Adipose tissue (tissue), 3 donors: ENCODE data around the gene PSEN1. TPM values are rescaled to one million over a fixed set of nuclear protein-coding genes. Genes with fewer than 3 reads are reported as not detected.

Source experiments
- H3K27ac ChIP-seq: one replicate; pipeline ENCODE4 v1.5.1; 2013; ENCODE audit warnings: low read depth, low read length
- WGBS, 3 donors: extraction: QIAGEN DNeasy Blood & Tissue Kit; methylation state at CpG; one replicate each; pipeline ENCODE4 v1.1.7; 2013; 5-methylcytosine and 5-hydroxymethylcytosine counted together
- polyA plus RNA-seq, 3 donors: library from polyadenylated mRNA; stranded (reverse); fragments of 200-250 nt; gene quantifications; one replicate each; pipeline ENCODE4 v1.2.3, GENCODE V29; 2013
- donor health status: healthy with polysubstance abuse.
- donor health status: Bipolar disorder and iron deficiency.
- donor health status: healthy.

Gene PSEN1
- polyA plus RNA-seq, 3 donors = 10.2 to 21.1 (median 14.2) TPM

DNA sequence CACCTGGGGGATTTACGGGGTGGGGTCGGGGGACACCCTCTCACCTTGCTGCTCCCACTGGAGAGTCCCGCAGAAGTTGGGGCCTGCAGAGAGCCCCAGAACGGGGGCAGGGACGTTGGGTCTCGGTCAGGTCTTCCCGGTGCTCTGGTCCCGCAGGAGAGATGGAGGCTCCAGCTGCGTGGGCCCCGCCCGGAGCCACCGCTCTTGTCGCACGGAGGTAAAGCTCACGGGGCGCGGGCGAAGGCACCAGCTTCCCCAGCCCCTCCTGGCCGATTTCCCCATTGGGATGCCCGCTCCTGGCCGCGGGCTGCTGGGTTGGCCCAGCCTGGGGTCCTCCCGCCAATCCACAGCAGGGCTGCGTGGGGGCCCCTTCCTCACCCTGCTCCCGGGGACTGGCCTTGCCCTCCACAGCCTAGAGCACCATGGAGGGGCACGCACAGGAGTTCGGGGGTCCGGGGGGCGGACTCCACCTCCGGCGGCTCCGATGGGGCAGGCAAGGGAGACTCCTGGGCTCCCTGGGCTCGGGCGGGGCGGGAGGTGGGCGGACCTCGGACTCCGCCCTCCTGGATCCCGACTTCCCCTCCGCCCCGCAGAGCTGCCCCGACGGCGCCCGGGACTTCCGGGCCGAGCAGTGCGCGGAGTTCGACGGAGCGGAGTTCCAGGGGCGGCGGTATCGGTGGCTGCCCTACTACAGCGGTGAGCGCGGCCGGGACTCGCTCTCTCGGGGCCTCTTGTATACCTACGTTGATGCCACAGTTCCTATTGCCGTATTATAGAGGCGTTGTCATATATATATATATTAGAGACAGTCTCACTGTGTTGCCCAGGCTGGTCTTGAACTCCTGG, 109.4 kb downstream of the PSEN1 start:
- no peak overlapping the region for H3K27ac ChIP-seq

DNA sequence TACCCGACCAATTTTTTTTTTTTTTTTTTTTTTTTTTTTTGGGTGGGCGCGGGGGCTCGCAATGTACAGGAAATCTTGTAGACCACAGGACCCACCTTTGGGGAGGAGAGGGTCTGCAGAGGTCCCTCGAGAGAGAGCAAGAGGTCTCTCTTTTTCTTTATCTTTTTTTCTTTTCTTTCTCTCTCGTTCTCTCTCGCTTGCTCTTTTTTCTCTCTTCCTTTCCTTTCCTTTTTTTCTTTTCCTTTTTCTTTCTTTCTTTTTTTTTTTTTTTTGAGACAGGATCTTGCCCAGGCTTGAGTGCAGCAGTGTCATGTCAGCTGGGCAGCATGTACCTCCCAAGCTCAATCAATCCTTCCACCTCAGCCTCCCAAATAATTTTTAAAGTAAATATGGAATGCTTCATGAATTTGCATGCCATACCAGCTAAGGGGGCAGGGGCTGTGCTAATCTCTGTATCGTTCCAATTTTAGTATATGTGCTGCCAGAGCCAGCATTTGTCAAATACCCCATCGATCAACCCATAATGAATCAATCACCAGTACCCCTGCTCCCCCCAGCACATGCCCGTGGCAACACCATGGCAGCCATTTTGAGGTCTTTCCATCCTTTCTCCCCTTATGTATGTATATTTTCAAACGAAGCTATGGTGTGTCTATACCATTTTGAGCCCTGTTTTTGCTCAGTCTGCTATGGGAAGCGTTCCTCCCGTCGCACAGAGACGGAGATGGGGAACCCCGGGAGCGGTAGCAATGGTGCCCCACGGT, 110.3 kb downstream of the PSEN1 start:
- no peak overlapping the region for H3K27ac ChIP-seq
- WGBS, 3 donors = 69 to 78% (median 76%) methylated on average over 14 to 18 of the region's 18 CpGs

More for the DNA sequence above, 109.4 kb downstream of the PSEN1 start:
- WGBS, 3 donors = 22 to 36% (median 23%) methylated on average over 41 to 64 of the region's 64 CpGs

DNA sequence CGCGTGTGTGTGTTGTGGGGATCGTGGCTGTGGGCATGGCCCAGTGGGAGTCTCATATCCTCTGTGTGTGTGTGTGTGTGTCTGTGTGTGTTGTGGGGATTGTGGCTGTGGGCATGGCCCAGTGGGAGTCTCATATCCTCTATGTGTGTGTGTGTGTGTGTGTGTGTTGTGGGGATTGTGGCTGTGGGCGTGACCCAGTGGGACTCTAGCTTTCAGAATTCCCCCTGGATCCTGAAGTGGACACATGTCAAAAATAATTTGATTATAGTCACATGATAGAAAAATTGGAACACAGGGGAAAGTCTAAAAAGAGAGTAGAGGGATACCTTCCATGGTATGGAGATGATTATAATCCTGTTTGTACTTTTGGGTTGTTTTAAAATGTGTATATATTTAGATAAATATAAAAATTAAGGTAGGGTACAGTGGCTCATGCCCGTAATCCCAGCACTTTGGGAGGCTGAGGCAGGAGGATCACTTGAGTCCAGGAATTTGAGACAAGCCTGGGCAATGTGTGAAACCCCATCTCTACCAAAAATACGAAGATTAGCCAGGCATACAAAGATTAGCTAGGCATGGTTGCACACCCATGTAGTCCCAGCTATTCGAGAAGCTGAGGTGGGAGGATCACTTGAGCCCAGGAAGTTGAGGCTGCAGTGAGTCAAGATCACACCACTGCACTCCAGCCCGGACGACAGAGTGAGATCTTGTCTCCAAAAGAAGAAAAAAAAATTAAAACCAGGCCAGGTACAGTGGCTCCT, 112.0 kb downstream of the PSEN1 start:
- 74 to 76% (median 75%) methylated on average over 9 of the region's 9 CpGs for WGBS, 3 donors
- H3K27ac ChIP-seq = no peak overlapping the region

DNA sequence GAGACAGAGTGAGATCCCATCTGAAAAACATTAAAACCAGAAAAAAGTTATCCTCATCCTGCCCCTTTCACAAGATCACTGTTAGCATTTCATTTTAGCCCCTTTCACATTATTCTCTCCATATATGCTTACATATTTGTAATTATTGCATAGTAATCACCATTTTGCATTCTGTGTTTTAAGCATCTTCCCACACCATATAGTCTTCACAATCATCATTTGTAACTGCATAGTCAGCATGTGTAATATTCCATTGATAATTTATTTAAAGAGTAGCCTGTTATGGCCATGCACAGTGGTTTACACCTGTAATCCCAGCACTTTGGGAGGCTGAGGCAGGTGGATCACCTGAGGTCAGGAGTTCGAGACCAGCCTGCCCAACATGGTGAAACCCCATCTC, 112.8 kb downstream of the PSEN1 start:
- H3K27ac ChIP-seq = no peak overlapping the region
- WGBS, 3 donors = 93 to 95% (median 94%) methylated on average over 1 of the region's 1 CpG

DNA sequence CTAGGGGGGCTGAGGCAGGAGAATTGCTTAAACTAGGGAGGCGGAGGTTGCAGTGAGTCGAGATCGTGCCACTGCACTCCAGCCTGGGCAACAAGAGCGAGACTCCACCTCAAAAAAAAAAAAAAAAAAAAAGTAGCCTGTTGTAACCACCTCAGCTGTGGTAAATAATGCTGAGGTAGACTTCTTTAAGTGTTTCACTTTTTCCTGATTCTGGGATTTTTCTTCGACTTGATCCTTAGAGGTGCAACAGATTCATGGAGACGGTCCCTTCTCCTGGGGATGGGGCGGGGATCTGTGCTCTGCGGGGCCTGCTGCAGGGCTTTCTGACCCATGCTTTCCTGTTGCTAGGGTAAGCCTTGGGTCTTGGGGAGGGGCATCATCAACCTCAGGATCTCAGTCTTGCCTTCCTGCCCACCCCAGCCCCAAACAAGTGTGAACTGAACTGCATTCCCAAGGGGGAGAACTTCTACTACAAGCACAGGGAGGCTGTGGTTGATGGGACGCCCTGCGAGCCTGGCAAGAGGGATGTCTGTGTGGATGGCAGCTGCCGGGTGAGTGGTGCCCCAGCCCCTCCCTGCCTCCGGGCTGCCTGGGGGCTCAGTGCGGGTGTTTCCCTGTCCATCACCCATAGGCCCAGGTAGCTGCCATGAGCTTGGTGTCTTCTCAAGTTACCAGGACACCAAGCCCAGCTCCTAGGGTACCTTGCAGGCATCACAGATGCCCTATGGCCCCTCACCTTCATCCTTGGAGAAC, 113.4 kb downstream of the PSEN1 start:
- no peak overlapping the region for H3K27ac ChIP-seq
- 77 to 91% (median 89%) methylated on average over 13 of the region's 13 CpGs for WGBS, 3 donors

DNA sequence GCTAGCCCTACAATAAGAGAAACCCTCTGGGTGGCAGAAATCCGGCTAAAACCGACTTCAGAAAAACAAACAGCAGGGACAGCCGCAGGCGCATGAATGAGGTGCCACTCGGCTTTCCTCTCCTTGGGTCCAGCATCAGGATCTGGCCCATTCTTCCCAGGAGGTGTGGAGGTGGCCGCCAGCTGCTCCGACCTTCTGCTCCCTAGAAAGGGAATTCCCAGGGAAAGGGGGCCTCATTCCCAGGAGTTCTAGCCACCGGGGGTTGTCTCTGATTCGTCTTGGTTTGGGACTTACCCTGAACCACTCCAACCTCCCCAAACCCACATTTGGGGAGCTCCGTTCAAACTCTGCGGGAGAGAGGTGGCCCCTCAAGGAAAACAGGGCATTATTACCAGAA, 114.0 kb downstream of the PSEN1 start:
- no peak overlapping the region for H3K27ac ChIP-seq
- 88 to 93% (median 90%) methylated on average over 11 of the region's 11 CpGs for WGBS, 3 donors

DNA sequence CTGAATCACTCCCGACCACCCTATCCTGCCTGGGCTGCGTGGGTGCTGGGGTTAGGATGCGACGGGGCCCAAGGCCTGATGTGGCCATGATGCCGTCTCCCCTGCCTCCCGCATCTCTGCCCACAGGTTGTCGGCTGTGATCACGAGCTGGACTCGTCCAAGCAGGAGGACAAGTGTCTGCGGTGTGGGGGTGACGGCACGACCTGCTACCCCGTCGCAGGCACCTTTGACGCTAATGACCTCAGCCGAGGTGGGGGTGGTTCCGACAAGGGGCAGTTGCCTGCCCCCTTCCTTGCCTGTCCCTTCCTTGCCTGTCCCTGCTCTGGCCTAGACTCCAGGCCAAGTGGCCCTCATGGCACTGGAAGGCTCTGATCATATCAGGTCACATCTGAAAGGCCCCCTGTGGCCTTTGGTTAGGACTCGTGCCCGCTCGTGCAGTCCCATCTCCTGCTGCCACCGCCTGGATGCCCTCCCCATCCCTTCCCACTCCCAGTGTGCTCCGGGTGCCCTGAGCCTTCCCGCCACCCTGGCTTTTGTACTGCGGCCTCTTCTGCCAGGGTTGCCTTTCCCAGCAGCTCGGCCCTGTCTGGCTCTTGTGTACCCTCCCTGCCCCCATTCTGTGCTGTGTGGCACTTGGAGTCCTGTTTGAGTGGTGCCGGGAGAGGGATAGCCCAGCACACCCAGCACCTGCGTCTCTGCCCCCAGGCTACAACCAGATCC, 114.6 kb downstream of the PSEN1 start:
- WGBS, 3 donors = 87 to 95% (median 88%) methylated on average over 27 of the region's 27 CpGs
- no peak overlapping the region for H3K27ac ChIP-seq

DNA sequence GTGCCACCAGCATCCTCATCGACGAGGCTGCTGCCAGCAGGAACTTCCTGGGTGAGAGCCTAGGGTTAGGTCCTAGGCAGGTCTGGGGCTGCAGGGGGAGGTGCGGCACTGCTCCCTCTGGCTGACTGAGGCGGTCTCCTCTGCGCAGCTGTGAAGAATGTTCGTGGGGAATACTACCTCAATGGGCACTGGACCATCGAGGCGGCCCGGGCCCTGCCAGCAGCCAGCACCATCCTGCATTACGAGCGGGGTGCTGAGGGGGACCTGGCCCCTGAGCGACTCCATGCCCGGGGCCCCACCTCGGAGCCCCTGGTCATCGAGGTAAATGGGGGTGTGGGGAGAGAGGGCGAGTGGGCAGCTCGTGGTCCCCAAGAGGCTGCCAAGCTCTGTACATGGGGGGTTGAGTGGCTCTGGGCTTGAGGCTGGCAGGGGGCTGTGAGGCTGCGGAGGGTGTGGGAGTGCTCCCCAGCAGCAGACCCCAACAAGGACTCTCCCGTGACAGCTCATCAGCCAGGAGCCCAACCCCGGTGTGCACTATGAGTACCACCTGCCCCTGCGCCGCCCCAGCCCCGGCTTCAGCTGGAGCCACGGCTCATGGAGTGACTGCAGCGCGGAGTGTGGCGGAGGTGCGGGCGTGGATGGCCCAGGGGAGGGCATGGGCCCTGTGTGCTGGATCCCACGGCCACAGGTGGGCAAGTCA, 115.4 kb downstream of the PSEN1 start:
- 94 to 95% (median 95%) methylated on average over 30 of the region's 30 CpGs for WGBS, 3 donors
- H3K27ac ChIP-seq = no peak overlapping the region

DNA sequence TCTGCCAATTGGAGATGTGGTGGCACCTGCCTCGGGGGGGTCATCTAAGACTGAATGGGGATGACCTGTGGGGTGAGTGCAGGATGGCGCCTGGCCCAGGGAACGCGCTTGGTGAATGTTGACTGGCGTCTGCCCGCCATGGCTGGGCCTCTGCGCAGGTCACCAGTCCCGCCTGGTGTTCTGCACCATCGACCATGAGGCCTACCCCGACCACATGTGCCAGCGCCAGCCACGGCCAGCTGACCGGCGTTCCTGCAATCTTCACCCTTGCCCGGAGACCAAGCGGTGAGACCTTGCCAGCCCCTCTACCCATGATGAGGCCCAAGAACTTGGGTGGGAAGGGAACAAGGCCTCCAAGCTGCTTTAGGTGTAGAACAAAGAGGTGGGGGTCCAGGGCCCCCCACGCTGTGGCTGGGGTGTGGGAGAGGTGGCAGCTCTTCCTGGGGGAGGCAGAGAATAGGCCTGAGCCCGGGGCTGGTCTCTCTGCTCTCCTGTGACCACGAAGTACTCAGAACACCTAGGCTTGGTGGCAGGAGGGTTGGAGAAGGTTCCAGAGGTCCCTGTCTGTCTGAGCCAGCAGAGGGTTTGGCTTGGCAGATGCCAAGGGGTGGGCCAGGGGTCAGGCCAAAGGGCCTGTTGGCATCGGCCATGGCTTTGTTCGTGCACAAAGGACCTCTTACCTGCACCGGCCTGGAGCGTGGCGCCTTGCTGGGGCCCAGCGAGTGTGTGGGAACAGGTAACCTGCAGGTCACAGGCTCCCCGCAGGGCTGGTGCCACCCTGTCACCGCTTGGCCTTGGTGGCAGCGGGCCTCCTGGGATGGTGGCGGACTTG, 116.4 kb downstream of the PSEN1 start:
- no peak overlapping the region for H3K27ac ChIP-seq
- 86 to 92% (median 90%) methylated on average over 28 to 29 of the region's 29 CpGs for WGBS, 3 donors

DNA sequence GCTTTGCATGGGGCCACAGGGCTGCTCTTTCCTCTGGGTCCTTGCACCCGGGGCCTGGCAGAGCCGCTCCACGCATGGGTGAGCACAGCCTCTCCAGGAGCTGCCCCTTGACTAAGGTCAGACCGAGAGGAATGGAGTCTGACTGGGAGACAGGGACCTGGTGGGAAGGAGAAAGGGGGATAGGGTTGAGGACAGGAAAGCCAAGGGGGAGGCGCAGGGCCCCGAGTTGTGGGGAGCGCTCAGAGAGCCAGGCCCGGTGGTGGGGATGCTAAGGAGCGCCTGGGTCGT, 117.0 kb downstream of the PSEN1 start:
- no peak overlapping the region for H3K27ac ChIP-seq
- 88 to 92% (median 92%) methylated on average over 8 to 10 of the region's 10 CpGs for WGBS, 3 donors

DNA sequence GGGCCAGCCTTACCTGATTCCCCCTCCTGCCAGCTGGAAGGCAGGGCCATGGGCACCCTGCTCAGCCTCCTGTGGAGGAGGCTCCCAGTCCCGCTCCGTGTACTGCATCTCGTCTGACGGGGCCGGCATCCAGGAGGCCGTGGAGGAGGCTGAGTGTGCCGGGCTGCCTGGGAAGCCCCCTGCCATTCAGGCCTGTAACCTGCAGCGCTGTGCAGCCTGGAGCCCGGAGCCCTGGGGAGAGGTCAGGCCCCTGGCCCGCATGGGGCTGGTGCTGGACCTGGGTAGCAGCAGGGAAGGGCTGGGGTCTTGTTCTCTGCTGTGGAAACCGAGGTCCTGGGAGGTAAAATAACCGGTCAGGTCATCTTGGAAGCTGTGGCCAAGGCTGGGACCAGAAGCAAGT, 117.4 kb downstream of the PSEN1 start:
- no peak overlapping the region for H3K27ac ChIP-seq
- WGBS, 3 donors = 90 to 96% (median 91%) methylated on average over 12 of the region's 12 CpGs

DNA sequence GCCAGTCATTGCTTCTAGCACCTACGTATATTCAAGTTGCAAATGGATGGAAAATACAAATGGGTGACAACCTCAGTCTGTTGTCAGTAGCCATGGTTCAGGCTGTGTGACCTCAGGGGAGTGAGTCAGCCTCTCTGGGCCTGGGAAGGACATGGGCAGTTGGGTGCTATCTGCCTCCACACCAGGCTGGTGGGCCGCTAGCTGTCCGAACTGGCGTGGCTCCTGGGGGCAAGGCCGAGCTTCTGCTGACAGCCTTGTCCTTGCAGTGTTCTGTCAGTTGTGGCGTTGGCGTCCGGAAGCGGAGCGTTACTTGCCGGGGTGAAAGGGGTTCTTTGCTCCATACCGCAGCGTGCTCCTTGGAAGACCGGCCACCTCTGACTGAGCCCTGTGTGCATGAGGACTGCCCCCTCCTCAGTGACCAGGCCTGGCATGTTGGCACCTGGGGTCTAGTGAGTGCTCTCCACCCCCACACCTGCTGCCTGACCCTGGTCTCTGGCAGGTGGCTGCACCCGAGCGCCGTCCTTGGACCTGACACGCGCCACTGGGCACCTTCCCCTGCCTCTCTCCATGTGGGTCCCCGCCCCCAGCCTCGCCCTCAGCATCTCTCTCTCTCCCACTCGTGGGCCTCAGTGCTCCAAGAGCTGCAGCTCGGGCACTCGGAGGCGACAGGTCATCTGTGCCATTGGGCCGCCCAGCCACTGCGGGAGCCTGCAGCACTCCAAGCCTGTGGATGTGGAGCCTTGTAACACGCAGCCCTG, 118.1 kb downstream of the PSEN1 start:
- 87 to 93% (median 90%) methylated on average over 28 of the region's 28 CpGs for WGBS, 3 donors
- no peak overlapping the region for H3K27ac ChIP-seq

DNA sequence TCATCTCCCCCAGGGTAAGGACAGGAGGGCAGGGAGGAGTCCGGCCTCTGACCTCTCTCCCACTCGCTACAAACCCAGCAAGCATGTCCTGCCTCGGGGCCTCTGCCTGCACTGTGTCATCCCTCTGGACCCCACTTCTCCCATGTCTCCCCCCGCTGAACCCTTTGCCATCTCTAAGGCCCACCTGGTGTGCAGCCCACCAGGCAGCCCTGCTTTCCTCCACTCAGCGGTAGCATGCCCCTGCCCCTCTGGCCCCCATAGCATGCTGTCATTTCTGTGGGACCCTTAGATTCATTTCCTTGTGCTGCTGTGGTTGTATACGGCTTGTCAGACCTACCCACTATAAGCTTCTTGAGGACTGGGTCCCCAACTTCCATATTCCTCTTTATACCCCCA, 118.7 kb downstream of the PSEN1 start:
- WGBS, 3 donors = 91 to 96% (median 91%) methylated on average over 6 of the region's 6 CpGs
- H3K27ac ChIP-seq = no peak overlapping the region

DNA sequence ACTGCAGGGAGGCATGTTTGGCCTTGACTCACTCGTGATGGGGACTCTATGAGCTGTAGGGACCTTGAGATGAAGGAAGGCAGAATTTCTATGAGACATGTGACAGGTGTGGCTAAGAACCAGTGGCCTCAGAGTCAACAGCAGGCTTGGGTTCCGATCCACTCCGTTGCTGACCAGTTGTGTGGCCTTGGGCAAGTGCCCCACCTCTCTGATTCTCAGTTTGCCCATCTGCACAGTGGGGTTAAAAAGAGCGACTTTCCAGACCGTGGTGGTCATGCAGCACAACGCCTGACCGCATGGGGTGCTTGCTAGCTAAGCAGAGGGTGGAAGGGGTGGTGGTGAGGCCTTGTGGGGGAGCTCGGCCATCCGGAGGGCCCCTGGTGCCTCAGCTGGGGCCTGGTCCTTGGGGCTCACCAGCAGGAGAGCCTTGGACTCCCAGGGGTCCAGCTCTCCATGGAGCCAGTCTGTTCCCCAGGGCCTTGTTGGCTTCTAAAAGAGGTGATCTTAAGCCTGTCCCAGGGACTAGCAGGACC, 119.5 kb downstream of the PSEN1 start:
- H3K27ac ChIP-seq = no peak overlapping the region
- 77 to 92% (median 90%) methylated on average over 9 of the region's 9 CpGs for WGBS, 3 donors

DNA sequence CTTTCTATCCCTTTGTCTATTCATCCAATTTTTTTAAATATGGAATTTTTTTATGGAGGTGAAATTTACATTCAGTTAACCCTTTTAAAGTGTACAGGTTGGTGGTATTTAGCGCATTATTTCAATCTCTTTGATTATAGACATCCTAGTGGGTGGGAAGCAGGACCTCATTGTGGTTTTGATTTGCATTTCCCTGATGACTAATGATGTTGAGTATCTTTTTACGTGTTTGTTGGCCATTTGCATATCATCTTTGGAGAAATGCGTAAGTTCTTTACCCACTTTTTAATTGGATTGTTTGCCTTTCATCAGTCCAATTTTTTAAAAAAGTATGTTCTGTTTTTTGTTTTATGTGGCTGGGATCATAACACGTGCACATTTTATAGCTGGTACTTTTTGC, 121.8 kb downstream of the PSEN1 start:
- no peak overlapping the region for H3K27ac ChIP-seq
- WGBS, 3 donors = 81 to 87% (median 85%) methylated on average over 4 of the region's 4 CpGs
